OCI-LY1 (cell line): ENCODE results near the gene THRSP.

ENCODE experiments used
- EZH2 ChIP-seq: fragments of 200-600 bp; sonication (generic), shearing (Covaris generic); IDR thresholded peaks from 2 replicates; pipeline ENCODE4 v1.8.0; 2017; ENCODE audit warnings: borderline replicate concordance, mixed run types, mild to moderate bottlenecking, antibody characterized with exemption, low read length, moderate library complexity, mixed read lengths
- TF ChIP-seq, protein P1 (sequence below): fragments of 200-600 bp; sonication (generic), shearing (Covaris generic); IDR thresholded peaks from 2 replicates; pipeline ENCODE4 v1.5.1; 2017; ENCODE audit warnings: mild to moderate bottlenecking, antibody characterized with exemption, low read length, moderate library complexity, mixed read lengths

DNA sequence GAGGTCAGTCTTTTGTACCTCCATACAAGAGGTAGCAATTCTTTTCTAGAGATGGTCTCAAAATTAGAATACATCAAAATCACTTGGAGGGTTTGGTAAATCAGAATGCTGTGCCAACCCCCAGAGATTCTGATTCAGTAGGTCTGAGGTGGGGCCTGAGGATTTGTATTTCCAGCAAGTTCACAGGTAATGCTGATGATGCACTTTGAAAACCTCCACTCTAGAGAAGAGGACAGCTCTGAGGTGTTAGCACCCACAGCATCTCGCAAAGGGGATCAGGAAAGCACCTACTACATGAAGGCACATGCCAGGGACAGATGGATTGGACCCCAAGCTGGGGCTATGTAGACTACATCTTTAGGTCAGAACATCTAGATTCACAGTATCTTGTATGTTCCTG is 47.8 kb upstream of the THRSP start:
- TF ChIP-seq, protein P1, sequence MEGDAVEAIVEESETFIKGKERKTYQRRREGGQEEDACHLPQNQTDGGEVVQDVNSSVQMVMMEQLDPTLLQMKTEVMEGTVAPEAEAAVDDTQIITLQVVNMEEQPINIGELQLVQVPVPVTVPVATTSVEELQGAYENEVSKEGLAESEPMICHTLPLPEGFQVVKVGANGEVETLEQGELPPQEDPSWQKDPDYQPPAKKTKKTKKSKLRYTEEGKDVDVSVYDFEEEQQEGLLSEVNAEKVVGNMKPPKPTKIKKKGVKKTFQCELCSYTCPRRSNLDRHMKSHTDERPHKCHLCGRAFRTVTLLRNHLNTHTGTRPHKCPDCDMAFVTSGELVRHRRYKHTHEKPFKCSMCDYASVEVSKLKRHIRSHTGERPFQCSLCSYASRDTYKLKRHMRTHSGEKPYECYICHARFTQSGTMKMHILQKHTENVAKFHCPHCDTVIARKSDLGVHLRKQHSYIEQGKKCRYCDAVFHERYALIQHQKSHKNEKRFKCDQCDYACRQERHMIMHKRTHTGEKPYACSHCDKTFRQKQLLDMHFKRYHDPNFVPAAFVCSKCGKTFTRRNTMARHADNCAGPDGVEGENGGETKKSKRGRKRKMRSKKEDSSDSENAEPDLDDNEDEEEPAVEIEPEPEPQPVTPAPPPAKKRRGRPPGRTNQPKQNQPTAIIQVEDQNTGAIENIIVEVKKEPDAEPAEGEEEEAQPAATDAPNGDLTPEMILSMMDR: no peak
- TF ChIP-seq EZH2: no peak
